Measurements from ENCODE around the gene PHC2.

PHC2 gene

GRCh38 chr1:33445108-33445507 lies 14.2 kb upstream of the PHC2 start:
- no peak for DNase-seq

GRCh38 chr1:33443705-33444180 lies 12.8 kb upstream of the PHC2 start:
- no peak for DNase-seq

- no peak for DNase-seq
These were observed 12.3 kb upstream of the PHC2 start for GRCh38 chr1:33443080-33443704.

- no peak for DNase-seq
These were observed 11.2 kb upstream of the PHC2 start for GRCh38 chr1:33442141-33442540.

- no peak for DNase-seq
These were observed 10.3 kb upstream of the PHC2 start for GRCh38 chr1:33441088-33441745.

GRCh38 chr1:33439662-33440061 lies 8.8 kb upstream of the PHC2 start:
- no peak for DNase-seq

GRCh38 chr1:33438364-33439160 lies 7.7 kb upstream of the PHC2 start:
- no peak for DNase-seq

GRCh38 chr1:33436557-33437285 lies 5.8 kb upstream of the PHC2 start:
- no peak for DNase-seq

GRCh38 chr1:33435096-33435820 lies 4.4 kb upstream of the PHC2 start:
- no peak for DNase-seq

- DNase-seq, result no peak
These were observed 3.5 kb upstream of the PHC2 start for GRCh38 chr1:33434363-33434750.

- peak; percentile 74 for DNase-seq
These were observed 2.8 kb upstream of the PHC2 start for GRCh38 chr1:33433509-33434362.

GRCh38 chr1:33429856-33430691 lies 821 bp downstream of the PHC2 start:
- no peak for DNase-seq

- DNase-seq, result no peak
These were observed 1.6 kb downstream of the PHC2 start for GRCh38 chr1:33429332-33429731.

GRCh38 chr1:33428661-33429060 lies 2.2 kb downstream of the PHC2 start:
- DNase-seq, result no peak

GRCh38 chr1:33426916-33427315 lies 4.0 kb downstream of the PHC2 start:
- DNase-seq, result no peak

- DNase-seq, result no peak
These were observed 5.0 kb downstream of the PHC2 start for GRCh38 chr1:33425900-33426299.

GRCh38 chr1:33424610-33425009 lies 6.3 kb downstream of the PHC2 start:
- no peak for DNase-seq

GRCh38 chr1:33424205-33424604 lies 6.7 kb downstream of the PHC2 start:
- DNase-seq, result no peak

GRCh38 chr1:33420870-33421775 lies 9.8 kb downstream of the PHC2 start:
- DNase-seq, result no peak

- DNase-seq, result no peak
These were observed 12.1 kb downstream of the PHC2 start for GRCh38 chr1:33418811-33419210.
